K562 (cell line): ENCODE results near the gene IFI6. TPM values are rescaled to one million over a fixed set of nuclear protein-coding genes. Genes with fewer than 3 reads are reported as not detected.

Source experiments
- CEBPB ChIP-seq: fragments of 450-650 bp; IDR thresholded peaks from 2 replicates; pipeline ENCODE4 v1.6.1; 2016; ENCODE audit warnings: missing genetic modification characterization, missing compliant biosample characterization
- CREB1 ChIP-seq, 2 experiments: sonication (generic) in 1 of 2; formaldehyde crosslinking in 1 of 2; IDR thresholded peaks; 2 replicates each; pipeline versions ENCODE4 v1.6.1 to v1.8.0; 2012 to 2022; ENCODE audit warnings: inconsistent platforms in 1 of 2, mild to moderate bottlenecking in 1 of 2, missing genetic modification reagents in 1 of 2, moderate library complexity in 1 of 2
- CREB3 ChIP-seq: fragments of 450-650 bp; conservative IDR thresholded peaks from 2 replicates; pipeline ENCODE4 v1.6.1; 2016; ENCODE audit warnings: missing genetic modification characterization, low read depth, mild to moderate bottlenecking, missing compliant biosample characterization, moderate library complexity
- CREM ChIP-seq: IDR thresholded peaks from 2 replicates; pipeline ENCODE4 v1.6.1; 2014; ENCODE audit warnings: antibody characterized with exemption, low read depth
- GATAD2A ChIP-seq: fragments of 450-650 bp; IDR thresholded peaks from 2 replicates; pipeline ENCODE4 v1.6.1; 2017
- JUN ChIP-seq, 2 experiments: sonication (generic) in 1 of 2; formaldehyde crosslinking in 1 of 2; IDR thresholded peaks; 2 replicates each; pipeline versions ENCODE4 v1.6.1 to v1.8.0; 2012 to 2022; ENCODE audit warnings: borderline replicate concordance in 2 of 2, mild to moderate bottlenecking in 2 of 2, improper control_type of control experiment in 1 of 2, low read depth in 1 of 2, low read length in 1 of 2, missing genetic modification reagents in 1 of 2
- JUND ChIP-seq, 2 experiments: IDR thresholded peaks; 2 replicates in 1 of 2; 3 replicates in 1 of 2; pipeline ENCODE4 v1.6.1; 2011; ENCODE audit warnings: borderline replicate concordance in 2 of 2, low read depth in 2 of 2, low read length in 2 of 2, improper control_type of control experiment in 1 of 2, missing biosample characterization in 1 of 2, missing genetic modification characterization in 1 of 2, missing genetic modification reagents in 1 of 2
- MECOM ChIP-seq: fragments of 250-450 bp; sonication (Bioruptor Pico); IDR thresholded peaks from 2 replicates; pipeline ENCODE4 v1.8.0; 2022; ENCODE audit warnings: inconsistent platforms
- MEF2A ChIP-seq: IDR thresholded peaks from 2 replicates; pipeline ENCODE4 v1.6.1; 2011; ENCODE audit warnings: low read depth, mild to moderate bottlenecking, low read length, moderate library complexity; ENCODE audit not compliant: control insufficient read depth
- NEUROD1 ChIP-seq: fragments of 150-350 bp; IDR thresholded peaks from 2 replicates; pipeline ENCODE4 v1.6.1; 2014; ENCODE audit warnings: borderline replicate concordance, low read length, low read depth; ENCODE audit not compliant: partially characterized antibody
- PHF8 ChIP-seq: fragments of 200-600 bp; sonication (generic); IDR thresholded peaks from 2 replicates; pipeline ENCODE4 v1.6.1; 2012; ENCODE audit warnings: mixed run types, mild to moderate bottlenecking, inconsistent platforms, low read length, moderate library complexity, borderline replicate concordance
- POLR2H ChIP-seq: IDR thresholded peaks from 2 replicates; pipeline ENCODE4 v1.6.1; 2016; ENCODE audit warnings: missing genetic modification characterization, low read depth, mild to moderate bottlenecking, control low read depth, missing compliant biosample characterization, moderate library complexity
- PPARD ChIP-seq: fragments of 250-450 bp; sonication (Bioruptor Pico); IDR thresholded peaks from 2 replicates; pipeline ENCODE4 v1.8.0; 2022; ENCODE audit warnings: inconsistent platforms, mild to moderate bottlenecking, moderate library complexity
- PTTG1 ChIP-seq: fragments of 450-650 bp; IDR thresholded peaks from 2 replicates; pipeline ENCODE4 v1.6.1; 2016; ENCODE audit warnings: low read depth, mild to moderate bottlenecking, missing genetic modification characterization, missing compliant biosample characterization
- RB1 ChIP-seq: fragments of 450-650 bp; IDR thresholded peaks from 2 replicates; pipeline ENCODE4 v1.6.1; 2017; ENCODE audit warnings: low read depth, mild to moderate bottlenecking
- SIN3A ChIP-seq, 2 experiments: fragments of 150-350 bp in 1 of 2; IDR thresholded peaks; 2 replicates each; pipeline ENCODE4 v1.6.1; 2011 to 2016; ENCODE audit warnings: borderline replicate concordance in 2 of 2, low read depth in 2 of 2, low read length in 2 of 2, mild to moderate bottlenecking in 2 of 2, moderate library complexity in 2 of 2; ENCODE audit not compliant: control insufficient read depth in 1 of 2
- SMAD4 ChIP-seq: fragments of 250-450 bp; sonication (Bioruptor Pico); conservative IDR thresholded peaks from 2 replicates; pipeline ENCODE4 v1.8.0; 2021; ENCODE audit warnings: inconsistent platforms, mild to moderate bottlenecking, moderate library complexity
- SRF ChIP-seq, 2 experiments: fragments of 250-450, 450-650 bp in 1 of 2; sonication (Bioruptor Pico) in 1 of 2; sonication (generic) in 1 of 2; formaldehyde crosslinking; IDR thresholded peaks; 2 replicates each; pipeline versions ENCODE4 v1.5.0 to v1.5.1; 2020 to 2022; ENCODE audit warnings: mild to moderate bottlenecking in 1 of 2, missing genetic modification reagents in 1 of 2
- TEAD1 ChIP-seq, 2 experiments: fragments of 450-650 bp in 1 of 2; sonication (generic) in 1 of 2; formaldehyde crosslinking; IDR thresholded peaks; 2 replicates each; pipeline versions ENCODE4 v1.4.0 to v1.8.0; 2020 to 2022; ENCODE audit warnings: mild to moderate bottlenecking in 2 of 2, missing genetic modification reagents in 1 of 2
- TRIM28 ChIP-seq: fragments of 450-650 bp; IDR thresholded peaks from 2 replicates; pipeline ENCODE4 v1.6.1; 2017
- ZC3H8 ChIP-seq: fragments of 450-650 bp; IDR thresholded peaks from 2 replicates; pipeline ENCODE4 v1.6.1; 2017
- ZNF253 ChIP-seq: fragments of 250-450 bp; sonication (Bioruptor Pico); conservative IDR thresholded peaks from 2 replicates; pipeline ENCODE4 v1.6.1; 2021; ENCODE audit warnings: mild to moderate bottlenecking
- ZSCAN32 ChIP-seq: fragments of 450-650 bp; formaldehyde crosslinking; IDR thresholded peaks from 2 replicates; pipeline ENCODE4 v1.4.0; 2020; ENCODE audit warnings: mild to moderate bottlenecking, moderate library complexity
- polyA plus RNA-seq, 8 experiments: library from polyadenylated mRNA; depleted of rRNA in 4 of 8; stranded (reverse) in 5 of 8; unstranded in 3 of 8; fragments of >200 nt; fragmentation: Nextera tagmentation in 2 of 8; fragmentation: Illumina TruSeq in 1 of 8; extraction: Ambion mirVana in 2 of 8; extraction: Trizol in 1 of 8; gene quantifications; 2 replicates each; pipeline versions ENCODE4 v1.2.1 to v1.2.3, GENCODE V29; 2011 to 2014; ENCODE audit warnings: inconsistent platforms in 1 of 8, missing spikeins in 1 of 8
- total RNA-seq, 7 experiments: library from RNA; depleted of rRNA in 6 of 7; stranded (reverse); fragments of >200 nt in 6 of 7; fragmentation: Illumina TruSeq in 2 of 7; extraction: Trizol in 2 of 7; gene quantifications; 2 replicates each; pipeline versions ENCODE4 v1.2.1 to v1.2.3, GENCODE V29; 2011 to 2021; ENCODE audit warnings: low replicate concordance in 1 of 7
- TF ChIP-seq, protein P1 (sequence below), 2 experiments: fragments of 200-800 bp in 1 of 2; sonication (Bioruptor generic) in 1 of 2; sonication (generic) in 1 of 2; formaldehyde crosslinking in 1 of 2; IDR thresholded peaks in 1 of 2; conservative IDR thresholded peaks in 1 of 2; 2 replicates each; pipeline versions ENCODE4 v1.5.0 to v1.6.1; 2016 to 2020; ENCODE audit warnings: missing compliant biosample characterization in 1 of 2, missing genetic modification characterization in 1 of 2, missing genetic modification reagents in 1 of 2

IFI6 gene
- total and polyA plus RNA-seq, 9 of the 15 experiments (the other 6 are each of a cell fraction or from before 2014, with no cell fraction given): 0.17 to 4.5 (median 2.2) TPM

DNA sequence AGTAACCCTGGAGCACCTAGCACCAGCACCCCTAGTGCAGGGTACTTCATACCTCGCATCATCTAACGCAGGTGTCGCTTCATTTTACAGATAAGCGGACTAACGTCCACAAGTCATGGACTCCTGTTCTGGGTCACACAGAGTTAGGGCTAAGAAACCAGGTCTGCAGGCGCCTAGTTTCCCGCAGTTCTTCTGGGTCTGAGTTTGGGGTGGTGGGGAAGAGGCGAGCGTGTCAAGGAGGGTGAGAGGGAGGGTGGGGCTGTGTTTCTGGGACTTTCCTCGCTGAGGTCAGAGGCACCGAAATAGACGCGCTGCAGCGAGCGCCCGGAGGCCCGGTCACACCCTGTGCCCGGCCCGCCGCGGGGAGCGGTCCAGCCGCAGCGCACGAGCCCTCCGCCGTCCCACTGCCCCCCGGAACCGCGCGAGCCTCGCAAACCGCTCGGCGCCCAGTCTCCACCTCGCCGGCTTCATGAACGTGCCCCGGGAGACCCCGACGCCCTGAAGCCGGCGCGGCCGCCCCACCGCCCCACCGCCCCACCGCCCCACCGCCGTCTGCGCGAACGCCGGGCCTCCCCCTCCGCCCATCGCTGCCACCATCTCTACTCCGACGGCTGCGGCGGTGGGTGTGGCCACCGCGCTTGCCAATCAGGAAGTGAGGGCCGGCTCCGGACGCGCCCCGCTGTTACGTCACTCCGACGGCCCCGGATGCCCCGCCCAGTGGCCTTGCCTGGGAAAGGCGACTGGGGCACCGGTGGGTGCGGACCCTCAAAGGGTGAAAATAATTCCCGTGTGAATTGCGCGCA, 12.3 kb downstream of the IFI6 start (continued):
- TF ChIP-seq PHF8 (peak; percentile 76; the same call in 1 of the 2 replicates), POLR2H (no peak), TRIM28 (no peak), CREB3 (tag) (no peak), RB1 (0 out of 2 replicates have a peak, but pooled peaks have one; percentile 10), PTTG1 (tag) (no peak), MECOM (CRISPR knock-in tag) (no peak), JUND (IDR thresholded peaks at IDR 0.05; ENCODE audit: borderline replicate concordance, low read depth, low read length) (peak; percentile 74), JUND (tag; IDR thresholded peaks at IDR 0.05; ENCODE audit: borderline replicate concordance, low read depth, low read length) (peak; percentile 28; the same call in 1 of the 3 replicates), ZC3H8 (no peak), ZNF253 (CRISPR knock-in tag) (no peak), MEF2A (peak; percentile 63; the same call in 1 of the 2 replicates), GATAD2A (no peak), CEBPB (peak; percentile 60; the same call in 1 of the 2 replicates), CREM (peak; percentile 92), PPARD (CRISPR knock-in tag) (no peak), SRF (CRISPR knock-in tag; IDR thresholded peaks at IDR 0.05) (peak in 1 of 2 experiments; percentile 56; a peak in 1 of 4 replicates), SMAD4 (CRISPR knock-in tag) (0 out of 2 replicates have a peak, but pooled peaks have one; percentile 18), ZSCAN32 (no peak), TEAD1 (CRISPR knock-in tag; IDR thresholded peaks at IDR 0.05) (peak in 1 of 2 experiments; percentile 36; a peak in 1 of 4 replicates), NEUROD1 (no peak), CREB1 (IDR thresholded peaks at IDR 0.05) (peak; percentile 85), CREB1 (CRISPR knock-in tag; IDR thresholded peaks at IDR 0.05) (peak; percentile 90), SIN3A (IDR thresholded peaks at IDR 0.05; ENCODE audit: borderline replicate concordance in 2 of 2, control insufficient read depth in 1 of 2, low read depth in 2 of 2, low read length in 2 of 2) (0 out of 4 replicates have a peak, but pooled peaks of 1 of the 2 experiments have one; percentile 44), JUN (IDR thresholded peaks at IDR 0.05; ENCODE audit: borderline replicate concordance, low read depth, low read length) (0 out of 2 replicates have a peak, but pooled peaks have one; percentile 1), JUN (CRISPR knock-in tag; IDR thresholded peaks at IDR 0.05; ENCODE audit: borderline replicate concordance) (no peak)
- TF ChIP-seq, protein P1, sequence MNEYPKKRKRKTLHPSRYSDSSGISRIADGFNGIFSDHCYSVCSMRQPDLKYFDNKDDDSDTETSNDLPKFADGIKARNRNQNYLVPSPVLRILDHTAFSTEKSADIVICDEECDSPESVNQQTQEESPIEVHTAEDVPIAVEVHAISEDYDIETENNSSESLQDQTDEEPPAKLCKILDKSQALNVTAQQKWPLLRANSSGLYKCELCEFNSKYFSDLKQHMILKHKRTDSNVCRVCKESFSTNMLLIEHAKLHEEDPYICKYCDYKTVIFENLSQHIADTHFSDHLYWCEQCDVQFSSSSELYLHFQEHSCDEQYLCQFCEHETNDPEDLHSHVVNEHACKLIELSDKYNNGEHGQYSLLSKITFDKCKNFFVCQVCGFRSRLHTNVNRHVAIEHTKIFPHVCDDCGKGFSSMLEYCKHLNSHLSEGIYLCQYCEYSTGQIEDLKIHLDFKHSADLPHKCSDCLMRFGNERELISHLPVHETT (CRISPR knock-in tag; conservative IDR thresholded peaks at IDR 0.05 in 1 of 2, IDR thresholded peaks at IDR 0.05 in 1 of 2): no peak
